HCT116 (cell line): ENCODE measurements around the gene B3GALT5. TPM values are rescaled to one million over a fixed set of nuclear protein-coding genes. Genes with fewer than 3 reads are reported as not detected.

Source experiments
- ATAC-seq: fragments of 200-7000 bp; cut with Tn5 transposase; 2 replicates; pipeline ENCODE4 v1.9.1; 2020; ENCODE audit warnings: mild to moderate bottlenecking, moderate library complexity
- BruUV-seq: library from RNA; stranded (reverse); fragments of 400-500 nt; replicated peaks from 2 replicates; lab custom pipeline; 2021; lab: Mats Ljungman, UMichigan
- CTCF ChIA-PET: fragments of 300-600 bp; sonication (Branson Sonifier 250); formaldehyde crosslinking; loops from one replicate; lab custom pipeline; 2021; ENCODE audit warnings: antibody characterized with exemption; lab: Charles Lee
- POLR2A ChIA-PET: fragments of 300-600, 350-600 bp; sonication (Branson Sonifier 250); formaldehyde crosslinking; loops from one replicate; lab custom pipeline; 2021; ENCODE audit warnings: antibody characterized with exemption; lab: Charles Lee
- RAD21 ChIA-PET, 2 experiments: fragments of 300-600 bp; sonication (Branson Sonifier 250); formaldehyde crosslinking; loops; one replicate each; lab custom pipeline; 2023; ENCODE audit warnings: low total read pairs in 2 of 2; ENCODE audit not compliant: uncharacterized antibody in 2 of 2, unreplicated experiment in 2 of 2, low non-redundant PET in 1 of 2; lab: Charles Lee
- DNase-seq: peaks from one replicate; pipeline ENCODE4 v3.0.0-alpha.2; 2010; ENCODE audit warnings: low read depth, low spot score
- H2AFZ ChIP-seq: fragments of 200-600 bp; shearing (Covaris generic), sonication (generic); 2 replicates; pipeline ENCODE4 v1.6.1; 2017; ENCODE audit warnings: low read depth, mixed run types, mixed read lengths, antibody characterized with exemption, low read length; ENCODE audit not compliant: poor library complexity, severe bottlenecking
- H3K27ac ChIP-seq: 2 replicates; pipeline ENCODE4 v1.5.1; 2012; ENCODE audit warnings: low read depth, low read length
- H3K27me3 ChIP-seq: fragments of 200-600 bp; sonication (generic); 2 replicates; pipeline ENCODE4 v1.6.1; 2016; ENCODE audit warnings: mixed run types, low read length, mixed read lengths; ENCODE audit not compliant: insufficient read depth
- H3K36me3 ChIP-seq, 2 experiments: fragments of 200-500 bp in 1 of 2; fragments of 200-600 bp in 1 of 2; sonication (Bioruptor generic) in 1 of 2; sonication (generic) in 1 of 2; 2 replicates each; pipeline versions ENCODE4 v1.5.1 to v1.6.1; 2014 to 2016; ENCODE audit warnings: low read length in 2 of 2, inconsistent platforms in 1 of 2, mixed read lengths in 1 of 2, mixed run types in 1 of 2; ENCODE audit not compliant: insufficient read depth in 2 of 2, control insufficient read depth in 1 of 2
- H3K4me1 ChIP-seq, 2 experiments: fragments of 200-600 bp in 1 of 2; sonication (generic) in 1 of 2; 2 replicates each; pipeline versions ENCODE4 v1.5.1 to v1.6.1; 2012 to 2017; ENCODE audit warnings: low read length in 2 of 2, inconsistent platforms in 1 of 2, mild to moderate bottlenecking in 1 of 2, mixed read lengths in 1 of 2, mixed run types in 1 of 2, moderate library complexity in 1 of 2; ENCODE audit not compliant: insufficient read depth in 2 of 2, control insufficient read depth in 1 of 2
- H3K4me2 ChIP-seq: fragments of 200-600 bp; sonication (generic); 2 replicates; pipeline ENCODE4 v1.6.1; 2017; ENCODE audit warnings: mixed run types, low read length, mixed read lengths
- H3K4me3 ChIP-seq, 2 experiments: fragments of 200-600 bp in 1 of 2; sonication (generic) in 1 of 2; replicated peaks in 1 of 2; 2 replicates each; pipeline ENCODE4 v1.5.1; 2011 to 2016; ENCODE audit warnings: low read length in 2 of 2, control low read depth in 1 of 2, low read depth in 1 of 2, mild to moderate bottlenecking in 1 of 2, mixed read lengths in 1 of 2, mixed run types in 1 of 2
- H3K79me2 ChIP-seq: fragments of 200-600 bp; sonication (generic); 2 replicates; pipeline ENCODE4 v1.6.1; 2017; ENCODE audit warnings: mild to moderate bottlenecking, mixed run types, low read length, moderate library complexity, mixed read lengths; ENCODE audit not compliant: insufficient read depth
- H3K9ac ChIP-seq: fragments of 200-600 bp; sonication (generic); 2 replicates; pipeline ENCODE4 v1.6.1; 2016; ENCODE audit warnings: low read length, mixed read lengths
- H3K9me2 ChIP-seq: fragments of 200-600 bp; sonication (generic), shearing (Covaris generic); 2 replicates; pipeline ENCODE4 v1.6.1; 2017; ENCODE audit warnings: mixed run types, mild to moderate bottlenecking, moderate library complexity; ENCODE audit not compliant: insufficient read depth
- H3K9me3 ChIP-seq, 2 experiments: fragments of 200-500 bp in 1 of 2; fragments of 200-600 bp in 1 of 2; sonication (Bioruptor generic) in 1 of 2; sonication (generic) in 1 of 2; 2 replicates each; pipeline ENCODE4 v1.6.1; 2014 to 2017; ENCODE audit warnings: low read length in 2 of 2, mixed read lengths in 2 of 2, inconsistent platforms in 1 of 2, low read depth in 1 of 2, mild to moderate bottlenecking in 1 of 2, mixed run types in 1 of 2, moderate library complexity in 1 of 2; ENCODE audit not compliant: control insufficient read depth in 1 of 2, insufficient read depth in 1 of 2
- H4K20me1 ChIP-seq: fragments of 200-600 bp; sonication (generic), shearing (Covaris generic); 2 replicates; pipeline ENCODE4 v1.6.1; 2017; ENCODE audit warnings: mixed run types, mild to moderate bottlenecking, moderate library complexity; ENCODE audit not compliant: insufficient read depth
- CTCF ChIP-seq, 3 experiments: fragments of 200-600 bp in 1 of 3; sonication (generic) in 1 of 3; IDR thresholded peaks in 2 of 3; conservative IDR thresholded peaks in 1 of 3; 2 replicates each; pipeline ENCODE4 v1.5.1; 2012 to 2017; ENCODE audit warnings: low read depth in 2 of 3, low read length in 2 of 3, antibody characterized with exemption in 1 of 3, borderline replicate concordance in 1 of 3, control low read depth in 1 of 3, mild to moderate bottlenecking in 1 of 3, mixed read lengths in 1 of 3, mixed run types in 1 of 3, moderate library complexity in 1 of 3; ENCODE audit not compliant: insufficient read depth in 1 of 3
- ELF1 ChIP-seq: IDR thresholded peaks from 2 replicates; pipeline ENCODE4 v1.6.1; 2012; ENCODE audit warnings: low read depth, borderline replicate concordance
- EZH2 ChIP-seq: fragments of 200-600 bp; sonication (generic); IDR thresholded peaks from 2 replicates; pipeline ENCODE4 v1.6.1; 2017; ENCODE audit warnings: antibody characterized with exemption, mixed run types
- EZH2phosphoT487 ChIP-seq: fragments of 200-600 bp; IDR thresholded peaks from 2 replicates; pipeline ENCODE4 v1.6.1; 2018; ENCODE audit warnings: antibody characterized with exemption, borderline replicate concordance
- FOSL1 ChIP-seq: IDR thresholded peaks from 2 replicates; pipeline ENCODE4 v1.6.1; 2012; ENCODE audit warnings: low read depth
- POLR2A ChIP-seq: IDR thresholded peaks from 2 replicates; pipeline ENCODE4 v1.7.0; 2011; ENCODE audit warnings: borderline replicate concordance; ENCODE audit not compliant: insufficient read depth, insufficient read length; ENCODE audit errors: extremely low read depth
- RAD21 ChIP-seq: IDR thresholded peaks from 2 replicates; pipeline ENCODE4 v1.6.1; 2012; ENCODE audit warnings: low read depth, mild to moderate bottlenecking
- TCF7L2 ChIP-seq: IDR thresholded peaks from 2 replicates; pipeline ENCODE4 v1.7.0; 2011; ENCODE audit warnings: borderline replicate concordance, inconsistent platforms; ENCODE audit not compliant: insufficient read depth, insufficient read length; ENCODE audit errors: extremely low read depth
- intact Hi-C: fragments of 100-400 bp; cut with micrococcal nuclease; formaldehyde crosslinking; loops from 2 replicates; pipeline ENCODE4 v1.10.0; 2022
- total RNA-seq: library from RNA; stranded (reverse); gene quantifications from one replicate; pipeline ENCODE4 v1.2.1, GENCODE V29; 2021; ENCODE audit not compliant: unreplicated experiment

B3GALT5 gene
- total RNA-seq, 1 experiment from 2014 or later: 1.2 TPM

GRCh38 chr21:39611551-39612190 lies 1.1 kb upstream of the B3GALT5 start:
- H3K4me2 ChIP-seq: peak overlapping the region; percentile 90; the same call in 1 of the 2 replicates
- RAD21 ChIA-PET: no interaction called here

More at GRCh38 chr21:39611551-39612190, 1.1 kb upstream of the B3GALT5 start:
- no peaks in the 10 kb centered on the region for H3K27me3 ChIP-seq
- no peak overlapping the region for H3K27ac ChIP-seq
- no peaks in the 10 kb centered on the region for H3K9me3 ChIP-seq
- no peaks in the 10 kb centered on the region for H3K79me2 ChIP-seq
- H3K9ac ChIP-seq: no peak overlapping the region
- ChIA-PET POLR2A (no interaction called here), CTCF (no interaction called here)
- BruUV-seq: no TSS peak
- H3K9me2 ChIP-seq: no peaks in the 10 kb centered on the region
- peaks cover 9 to 26% of the 10 kb centered on the region in 2 experiments; a peak in 3 of 4 replicates for H3K4me1 ChIP-seq
- H3K4me3 ChIP-seq: no peak overlapping the region
- no peaks in the 10 kb centered on the region for H3K36me3 ChIP-seq
- no peak for DNase-seq
- H2AFZ ChIP-seq: no peak overlapping the region
- H4K20me1 ChIP-seq: no peaks in the 10 kb centered on the region
- intact Hi-C loops: no loop called here
- TF ChIP-seq EZH2 (no peak), TCF7L2 (no peak), FOSL1 (no peak), ELF1 (no peak), RAD21 (no peak), POLR2A (no peak), CTCF (IDR thresholded peaks at IDR 0.05 in 2 of 3, conservative IDR thresholded peaks at IDR 0.05 in 1 of 3; ENCODE audit: borderline replicate concordance in 1 of 3, insufficient read depth in 1 of 3, low read depth in 2 of 3, low read length in 2 of 3) (no peak), EZH2phosphoT487 (no peak)
- ATAC-seq: no peak
